CD4-positive, alpha-beta T cell treated with Interleukin-1 beta for 1 hour (primary cell): Measurements from ENCODE around the gene LTBP1.
"Not testable (repeated sequence)": the region's sequence is repeated elsewhere in the genome, so short reads cannot be mapped to it uniquely, and the experiment has no call there.

Experiments used
- DNase-seq, 2 donors: peaks; one replicate each; pipeline ENCODE4 v3.0.0-alpha.2; 2020 to 2022

Gene LTBP1

DNA sequence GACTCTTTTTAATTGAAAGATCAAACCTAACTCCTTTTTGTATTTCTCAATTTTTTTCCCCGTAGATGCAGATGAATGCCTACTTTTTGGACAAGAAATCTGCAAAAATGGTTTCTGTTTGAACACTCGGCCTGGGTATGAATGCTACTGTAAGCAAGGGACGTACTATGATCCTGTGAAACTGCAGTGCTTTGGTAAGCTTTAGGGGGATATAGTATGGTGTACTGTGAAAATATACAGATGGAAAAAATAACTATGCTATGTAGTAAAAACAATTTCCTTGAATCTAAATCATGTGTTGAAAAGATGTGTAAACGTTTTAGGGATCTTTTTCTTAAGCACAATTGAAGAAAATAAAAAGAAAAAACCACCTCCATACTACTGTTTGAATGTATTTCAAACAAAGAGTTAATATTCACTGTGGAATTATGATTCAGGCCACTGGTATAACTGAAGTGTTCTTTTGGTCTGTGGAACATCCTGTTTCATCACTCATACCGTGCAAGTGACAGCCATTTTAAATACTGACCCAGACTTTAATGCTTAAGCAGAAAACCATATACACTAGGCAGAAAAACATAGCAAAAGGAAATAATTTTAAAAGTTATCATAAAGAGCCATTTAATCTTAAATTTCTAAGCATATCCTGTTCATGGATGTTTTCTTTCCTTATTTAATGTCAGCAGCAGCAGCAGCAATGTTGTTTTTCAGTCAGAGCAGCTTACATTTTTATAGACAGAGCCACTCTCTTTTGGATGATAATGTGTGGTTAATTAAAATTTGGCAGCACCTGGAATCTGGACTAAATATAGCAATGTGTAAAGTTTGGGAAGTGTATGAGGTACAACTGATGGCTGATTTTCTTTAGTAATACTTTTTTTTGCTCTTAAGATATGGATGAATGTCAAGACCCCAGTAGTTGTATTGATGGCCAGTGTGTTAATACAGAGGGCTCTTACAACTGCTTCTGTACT is 416.9 kb downstream of the LTBP1 start:
- DNase-seq: no peak

DNA sequence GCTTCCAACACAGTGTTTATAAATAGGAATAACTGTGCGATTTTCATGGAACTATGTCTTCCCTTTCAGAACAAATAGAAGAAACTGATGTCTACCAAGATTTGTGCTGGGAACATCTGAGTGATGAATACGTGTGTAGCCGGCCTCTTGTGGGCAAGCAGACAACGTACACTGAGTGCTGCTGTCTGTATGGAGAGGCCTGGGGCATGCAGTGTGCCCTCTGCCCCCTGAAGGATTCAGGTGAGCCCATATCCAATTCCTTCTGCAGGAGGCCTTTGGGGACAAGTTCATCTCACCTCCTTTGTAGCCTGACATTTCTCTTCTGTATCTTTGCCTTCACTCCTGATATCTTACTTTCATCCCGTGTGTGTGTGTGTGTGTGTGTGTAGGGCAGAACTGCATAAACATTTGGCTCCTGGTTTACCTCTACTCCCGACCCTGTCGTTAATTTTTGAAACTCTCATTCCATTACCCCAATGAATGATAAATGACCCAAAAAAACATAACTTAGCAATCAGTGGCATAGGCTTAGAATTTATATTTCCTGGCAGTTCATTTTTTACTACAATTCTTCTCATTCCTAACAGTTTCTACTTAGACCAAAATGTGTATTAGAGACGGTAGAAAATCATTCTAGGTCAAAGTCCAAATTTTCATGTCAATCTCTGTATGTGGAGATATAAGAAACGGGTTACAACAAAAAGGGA is 418.7 kb downstream of the LTBP1 start:
- DNase-seq: no peak

DNA sequence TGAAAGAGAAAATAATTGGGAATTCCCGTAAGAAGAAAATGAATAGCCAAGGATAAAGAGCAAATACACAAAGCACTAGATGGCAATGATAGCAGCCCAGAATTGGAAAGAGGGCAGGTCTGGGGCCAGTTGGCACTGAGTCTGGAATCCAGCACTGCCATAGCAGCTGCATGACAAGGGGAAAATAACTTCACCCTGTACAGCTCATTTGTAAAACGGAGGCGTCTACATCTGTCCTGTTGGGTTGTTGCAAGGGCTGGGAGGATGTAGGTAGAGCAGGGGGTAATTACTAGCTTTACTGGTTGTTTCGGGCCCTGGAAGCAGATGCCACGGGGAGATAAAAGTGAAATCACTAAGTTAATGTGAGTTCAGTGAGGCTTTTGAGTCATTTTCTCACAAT is 419.7 kb downstream of the LTBP1 start:
- no peak for DNase-seq

DNA sequence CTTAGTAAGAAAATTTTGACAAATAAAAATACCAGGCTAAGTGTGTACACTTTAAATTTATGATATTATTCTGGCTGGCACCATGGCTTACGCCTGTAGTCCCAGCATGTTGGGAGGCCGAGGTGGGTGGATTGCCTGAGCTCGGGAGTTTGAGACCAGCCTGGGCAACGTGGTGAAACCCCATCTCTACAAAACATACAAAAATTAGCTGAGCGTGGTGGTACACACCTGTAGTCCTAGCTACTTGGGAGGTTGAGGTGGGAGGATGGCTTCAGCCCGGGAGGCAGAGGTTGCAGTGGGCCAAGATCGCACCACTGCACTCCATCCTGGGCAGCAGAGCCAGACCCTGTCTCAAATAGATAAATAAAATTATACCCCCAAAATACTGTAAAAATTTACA is 421.8 kb downstream of the LTBP1 start:
- DNase-seq: not testable (repeated sequence)

DNA sequence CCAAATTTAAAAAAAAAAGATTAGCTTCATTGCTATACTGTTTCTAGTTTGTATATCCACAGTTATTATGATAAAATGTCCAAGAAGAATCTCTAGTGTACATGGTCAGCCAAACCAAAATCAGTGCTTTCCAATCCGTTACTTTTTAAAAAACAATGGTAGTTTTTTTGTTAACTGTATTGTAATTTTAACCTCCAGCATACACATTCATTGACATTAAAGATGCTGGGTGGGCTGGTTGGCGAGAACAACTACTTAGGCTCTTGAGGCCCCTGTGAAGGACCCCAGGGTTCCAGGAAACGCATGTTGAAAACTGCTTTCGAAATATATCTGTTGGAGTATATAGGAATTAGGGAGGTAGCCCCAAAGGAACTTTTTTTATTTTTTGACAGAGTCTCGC is 422.4 kb downstream of the LTBP1 start:
- no peak for DNase-seq

DNA sequence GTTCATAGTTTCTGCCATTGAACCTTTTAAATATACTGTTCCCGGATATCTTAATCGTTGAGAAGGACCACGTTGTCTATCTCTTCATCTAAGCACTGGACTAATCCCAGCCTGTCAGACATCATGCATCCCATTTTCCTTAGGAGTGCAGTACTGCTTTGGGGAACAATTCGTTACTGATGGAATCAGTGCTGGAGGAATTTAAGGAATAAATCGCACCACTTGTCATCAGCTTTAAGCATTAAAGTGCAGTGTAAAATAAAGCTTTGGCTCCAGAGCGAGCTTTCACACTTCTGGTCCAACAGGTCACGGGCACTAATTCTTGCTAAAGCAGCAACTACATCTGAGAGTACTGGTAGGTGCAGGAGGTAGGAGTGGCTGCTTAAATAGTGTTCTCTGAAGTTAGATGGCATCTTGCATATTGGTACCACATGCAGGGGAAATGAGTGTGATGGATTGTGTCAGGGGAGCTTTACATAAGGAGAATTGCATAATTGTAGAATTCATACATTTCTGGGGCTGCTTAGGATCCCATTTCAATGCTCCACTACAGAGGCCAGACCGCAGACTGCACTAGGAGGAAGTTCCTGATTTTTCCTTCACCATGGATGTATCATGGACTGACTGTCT is 424.0 kb downstream of the LTBP1 start:
- no peak for DNase-seq

DNA sequence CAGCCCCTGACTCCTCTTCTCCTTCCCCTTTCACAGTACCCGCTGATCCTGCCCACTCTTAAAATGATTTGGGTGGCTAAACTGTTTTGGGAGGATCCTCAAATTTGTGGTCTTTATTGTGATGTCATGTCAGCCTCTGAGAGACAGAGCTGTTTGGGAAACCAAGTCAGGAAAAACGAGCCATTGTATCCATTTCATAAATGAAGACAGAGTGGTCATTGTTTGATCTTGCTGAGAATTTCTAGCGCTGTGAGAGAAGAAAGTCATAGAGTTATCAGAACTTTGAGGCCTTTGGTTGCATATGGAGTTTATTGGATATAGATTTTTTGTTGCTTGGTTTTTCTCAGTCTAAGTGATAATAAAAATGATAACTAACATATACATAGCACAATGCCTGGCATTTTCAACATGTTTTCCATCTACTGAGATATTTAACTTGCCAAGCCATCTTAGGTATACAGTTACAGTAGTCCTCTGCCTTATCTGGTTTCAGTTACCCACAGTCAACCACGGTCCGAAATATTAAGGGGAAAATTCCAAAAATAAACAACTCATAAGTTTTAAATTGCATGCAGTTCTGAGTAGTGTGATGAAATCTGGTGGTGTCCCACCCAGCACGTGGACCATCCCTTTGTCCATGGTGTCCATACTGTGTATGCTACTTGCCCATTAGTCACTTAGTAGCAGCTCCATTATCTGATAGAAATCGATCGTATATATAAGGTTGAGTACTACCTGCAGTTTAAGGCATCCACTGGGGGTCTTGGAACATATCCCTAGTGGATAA is 424.7 kb downstream of the LTBP1 start:
- no peak for DNase-seq

DNA sequence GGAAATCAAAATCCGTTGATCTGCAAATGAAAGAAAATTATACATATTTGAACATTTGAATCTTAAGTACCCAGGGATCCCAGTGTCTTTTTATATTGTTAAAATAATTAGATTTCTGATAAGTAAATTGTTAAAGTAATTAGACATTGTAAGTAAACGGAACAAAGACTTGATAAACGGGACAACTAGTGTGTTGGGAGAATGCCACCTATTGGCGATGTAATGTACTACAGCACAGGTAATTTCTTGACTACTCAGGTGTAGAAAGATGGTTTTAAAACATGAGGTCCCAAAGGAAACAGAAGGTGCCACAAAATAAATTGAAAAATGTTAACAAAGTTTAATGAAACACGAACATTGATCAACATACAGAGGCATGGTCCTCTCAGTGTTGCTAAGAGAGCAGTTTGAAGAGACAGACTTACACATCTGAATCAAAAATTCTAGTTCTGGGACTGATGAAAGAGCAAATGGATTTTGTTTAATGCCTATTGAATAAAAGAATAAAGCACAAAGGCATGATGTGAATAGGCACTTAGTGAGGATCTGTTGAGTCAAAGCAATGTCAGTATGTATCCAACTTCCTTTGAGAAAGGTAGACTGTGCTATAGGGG is 426.3 kb downstream of the LTBP1 start:
- DNase-seq: peak in 1 of 2 donors; percentile 45

DNA sequence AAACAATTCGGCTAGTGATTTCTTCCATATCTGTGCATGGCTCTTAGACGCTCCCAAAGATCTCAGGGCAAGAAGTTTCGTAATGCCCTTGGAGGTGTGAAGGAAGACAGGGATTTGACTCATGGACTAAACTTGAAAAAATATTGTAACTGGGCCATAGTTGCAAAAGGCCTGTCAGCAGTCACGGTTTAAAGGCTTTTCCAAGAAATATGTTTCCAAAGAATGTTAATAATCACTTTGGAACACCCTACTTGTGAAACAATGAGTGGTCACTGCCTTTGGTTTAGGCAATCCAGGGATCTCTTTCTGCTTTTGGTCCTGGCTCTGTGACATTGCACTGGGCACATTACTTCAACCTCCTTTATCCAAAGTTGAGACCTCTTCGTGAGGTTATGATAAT is 427.2 kb downstream of the LTBP1 start:
- DNase-seq: no peak

DNA sequence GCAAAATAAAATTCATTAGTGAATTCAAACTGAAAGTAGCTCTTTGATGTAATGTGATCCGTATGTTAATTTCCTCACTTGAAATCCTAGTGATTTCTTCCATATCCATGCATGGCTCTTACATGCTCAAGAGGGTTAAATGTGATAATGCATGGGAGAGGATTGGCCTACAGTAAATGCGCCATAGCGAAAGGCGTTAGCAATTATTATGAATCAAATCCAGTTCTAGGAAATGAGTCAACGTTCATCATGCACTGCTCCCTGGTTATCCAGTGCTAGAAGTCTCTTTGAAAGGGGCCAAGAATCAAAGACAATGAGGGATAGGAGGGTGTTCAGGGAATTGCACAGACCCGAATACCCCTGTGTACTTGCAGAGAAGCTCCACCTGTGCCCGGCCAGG is 428.3 kb downstream of the LTBP1 start:
- DNase-seq: no peak

DNA sequence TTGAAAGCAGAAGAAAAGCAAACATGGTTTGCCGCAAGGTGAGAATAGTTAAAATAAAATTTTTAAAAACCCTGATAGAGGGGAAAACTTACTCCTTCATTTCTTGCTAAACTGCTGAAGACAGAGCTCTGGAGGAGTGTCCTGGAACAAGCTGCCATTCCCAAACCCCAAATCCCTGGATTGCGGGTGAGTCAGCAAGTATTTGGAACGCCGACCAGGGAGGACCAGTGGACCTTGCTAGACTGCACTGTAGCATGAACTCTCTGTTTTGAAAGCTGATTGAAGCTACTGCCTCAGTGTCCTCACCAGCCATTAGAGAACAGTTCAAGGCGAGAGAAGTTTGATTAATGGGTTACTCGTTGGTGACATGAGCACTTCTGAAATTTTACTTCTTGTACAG is 430.3 kb downstream of the LTBP1 start:
- no peak for DNase-seq

DNA sequence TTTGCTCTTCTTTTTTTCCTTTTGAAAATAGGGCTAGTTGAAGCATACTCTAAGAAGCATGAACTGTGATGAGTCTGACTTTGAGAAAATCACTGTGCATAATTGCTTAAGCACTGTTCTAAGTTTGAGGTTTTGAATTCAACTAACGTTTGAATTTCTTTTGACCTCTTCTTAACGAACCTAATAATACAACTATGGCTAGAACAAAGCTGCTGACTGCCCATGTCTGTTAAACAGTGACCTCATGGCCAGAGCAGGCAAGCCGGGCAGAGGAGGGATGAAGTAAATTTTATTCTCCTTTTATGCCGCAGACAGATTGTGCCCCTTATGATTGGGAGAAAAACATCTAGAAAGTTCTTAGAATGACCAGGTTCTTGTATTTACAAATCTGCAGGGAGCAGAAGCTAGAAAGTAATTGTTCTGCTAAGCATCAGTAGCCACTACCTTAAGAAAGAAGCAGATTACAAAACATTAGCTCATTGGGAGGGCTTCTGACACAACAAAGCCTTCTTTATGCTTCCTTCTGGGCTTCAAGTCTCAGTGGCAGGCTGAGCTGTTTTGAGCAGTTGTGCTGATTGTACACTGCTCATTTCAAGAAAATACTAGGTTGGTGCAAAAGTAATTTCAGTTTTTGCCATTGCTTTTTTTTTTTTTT is 431.9 kb downstream of the LTBP1 start:
- DNase-seq: no peak

DNA sequence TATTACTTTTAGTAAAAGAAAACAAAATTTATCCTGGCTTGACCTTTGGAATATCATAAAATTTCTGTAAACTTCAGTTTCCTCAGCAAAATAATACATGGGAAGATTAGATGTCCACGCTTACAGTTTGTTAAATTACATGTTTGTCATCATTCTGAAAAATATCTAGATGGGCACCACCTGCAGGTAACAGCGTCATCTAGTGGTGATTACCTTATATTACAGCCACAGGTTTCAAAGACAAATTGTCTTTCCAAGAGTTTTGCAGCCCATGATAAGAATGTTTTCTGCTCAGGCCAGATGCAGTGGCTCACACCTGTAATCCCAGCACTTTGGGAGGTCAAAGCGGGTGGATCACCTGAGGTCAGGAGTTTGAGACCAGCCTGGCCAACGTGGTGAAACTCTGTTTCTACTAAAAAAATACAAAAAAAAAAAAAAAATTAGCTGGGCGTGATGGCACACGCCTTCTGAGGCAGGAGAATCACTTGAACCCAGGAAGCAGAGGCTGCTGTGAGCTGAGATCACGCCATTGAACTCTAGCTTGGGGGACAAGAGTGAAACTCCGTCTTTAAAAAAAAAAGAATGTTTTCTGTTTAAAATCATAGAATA is 433.4 kb downstream of the LTBP1 start:
- no peak for DNase-seq

DNA sequence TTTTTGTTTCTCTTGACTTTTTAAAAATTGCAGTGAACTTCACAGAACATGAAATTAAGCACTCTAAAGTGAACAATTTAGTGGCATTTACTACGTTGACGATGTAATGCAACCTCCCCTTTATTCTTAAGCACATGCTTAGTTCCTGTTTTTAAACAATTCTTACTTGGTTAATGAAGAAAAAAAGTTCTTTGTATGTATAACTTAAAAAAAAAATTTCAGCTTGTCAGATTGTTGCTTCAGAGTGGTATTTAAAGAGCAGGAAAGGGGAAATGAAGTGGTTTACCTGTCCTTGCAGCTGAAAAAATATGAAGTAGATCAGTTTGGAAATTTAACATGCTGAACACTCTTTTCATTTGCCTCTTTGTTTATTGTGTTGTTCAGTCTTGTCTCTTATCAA is 434.0 kb downstream of the LTBP1 start:
- no peak for DNase-seq

DNA sequence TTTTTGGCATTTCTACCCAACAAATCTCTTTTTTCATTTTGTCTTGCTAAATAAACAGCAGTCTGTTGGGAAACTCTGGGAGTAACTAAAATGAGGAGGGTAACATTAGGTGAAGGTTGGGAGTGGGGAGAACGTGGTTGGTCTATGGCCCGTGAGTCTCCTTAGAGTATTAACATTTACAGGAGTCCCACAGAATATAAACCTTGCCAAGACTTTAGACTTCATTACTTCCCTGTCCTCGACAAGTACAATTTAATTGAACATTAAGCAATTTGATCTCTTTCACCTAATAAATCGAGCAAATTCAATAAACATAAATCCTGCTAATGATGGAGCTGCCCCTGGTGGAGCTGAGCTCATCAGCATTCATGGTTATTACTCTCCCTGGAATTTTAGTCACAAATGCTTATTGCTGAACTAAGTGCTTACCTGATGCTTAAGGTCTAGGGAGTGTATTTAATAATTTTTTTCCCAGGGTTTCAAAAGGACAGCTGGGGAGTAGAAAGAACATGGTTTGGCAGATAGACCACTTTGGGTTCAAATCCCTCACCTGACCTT is 434.6 kb downstream of the LTBP1 start:
- DNase-seq: no peak

DNA sequence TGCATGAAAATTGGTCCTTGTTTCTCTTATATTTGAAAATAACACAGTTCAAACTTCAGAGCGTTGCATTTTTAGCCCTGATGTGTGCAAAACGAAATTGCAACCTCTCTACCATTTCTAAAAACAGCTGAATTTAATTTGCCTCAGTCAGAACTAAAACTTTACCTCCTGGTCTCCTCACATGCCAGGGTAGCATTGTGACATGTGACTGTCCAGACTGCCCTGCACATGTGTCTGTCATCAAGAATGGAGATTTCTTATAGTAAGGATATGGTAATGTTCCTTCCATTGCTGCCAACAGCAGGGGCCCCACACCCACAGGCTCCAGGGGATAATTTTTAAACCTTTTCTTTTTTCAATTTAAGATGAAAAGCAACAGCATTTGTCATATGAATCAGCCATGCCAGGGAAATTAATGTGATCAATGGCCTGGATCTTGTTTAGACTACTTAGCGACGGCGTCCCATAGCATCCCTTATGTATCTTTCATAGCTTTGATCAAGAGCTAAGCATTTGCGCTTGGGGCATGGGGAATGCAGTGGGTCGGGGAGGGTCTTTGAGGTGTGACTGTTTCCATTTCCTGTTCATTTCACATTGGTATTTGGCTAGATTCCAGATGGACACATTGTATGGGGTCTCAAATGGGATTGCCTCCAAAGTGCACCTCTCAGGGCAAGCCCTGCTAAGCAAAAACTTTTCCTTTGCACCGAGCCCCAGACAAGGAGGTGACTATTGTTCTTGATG is 437.3 kb downstream of the LTBP1 start:
- DNase-seq: no peak

DNA sequence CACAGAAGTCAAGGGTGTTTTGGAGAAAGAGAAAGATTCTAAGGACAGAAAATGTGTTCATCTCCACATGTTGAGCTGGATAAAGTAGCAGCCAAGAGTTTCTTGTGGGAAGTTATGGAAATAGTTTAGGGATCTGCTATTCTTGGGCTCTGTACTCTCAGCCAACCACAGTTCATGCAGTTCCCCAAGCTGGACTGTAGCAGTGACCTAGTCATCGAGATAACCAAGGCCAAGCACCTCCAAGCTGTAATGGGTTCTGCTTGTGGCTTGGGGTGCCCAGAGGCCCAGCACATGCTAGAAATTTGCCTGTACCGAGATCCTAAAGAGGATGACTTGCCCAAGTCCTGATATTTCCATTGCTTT is 437.8 kb downstream of the LTBP1 start:
- no peak for DNase-seq

DNA sequence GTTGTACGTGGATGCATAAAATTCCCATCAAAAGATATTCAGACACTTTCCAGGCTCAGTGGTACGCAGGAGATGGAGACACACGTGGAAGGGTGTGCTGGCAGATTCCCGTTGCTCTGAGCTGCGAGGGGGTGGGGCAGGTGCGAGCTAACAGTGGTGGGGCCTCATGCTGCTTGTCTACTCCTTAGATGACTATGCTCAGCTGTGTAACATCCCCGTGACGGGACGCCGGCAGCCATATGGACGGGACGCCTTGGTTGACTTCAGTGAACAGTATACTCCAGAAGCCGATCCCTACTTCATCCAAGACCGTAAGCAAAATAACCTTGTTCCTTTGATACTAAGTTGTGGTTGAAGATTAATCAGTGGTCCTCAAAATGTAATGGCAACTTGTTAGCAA is 442.2 kb downstream of the LTBP1 start:
- DNase-seq: no peak

DNA sequence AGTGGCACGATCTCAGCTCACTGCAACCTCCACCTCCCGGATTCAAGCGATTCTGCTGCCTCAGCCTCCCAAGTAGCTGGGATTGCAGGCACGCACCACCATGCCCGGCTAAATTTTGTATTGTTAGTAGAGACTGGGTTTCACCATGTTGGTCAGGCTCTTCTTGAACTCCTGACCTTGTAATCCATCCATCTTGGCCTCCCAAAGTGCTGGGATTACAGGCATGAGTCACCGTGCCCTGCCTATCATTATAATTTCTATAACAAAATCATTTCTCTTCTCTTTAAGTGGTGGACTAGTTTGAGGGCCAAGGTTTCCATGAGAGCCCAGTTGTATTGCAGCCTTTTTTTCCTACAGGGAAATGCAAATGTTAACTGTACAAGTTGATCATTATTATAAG is 442.9 kb downstream of the LTBP1 start:
- DNase-seq: not testable (repeated sequence)

DNA sequence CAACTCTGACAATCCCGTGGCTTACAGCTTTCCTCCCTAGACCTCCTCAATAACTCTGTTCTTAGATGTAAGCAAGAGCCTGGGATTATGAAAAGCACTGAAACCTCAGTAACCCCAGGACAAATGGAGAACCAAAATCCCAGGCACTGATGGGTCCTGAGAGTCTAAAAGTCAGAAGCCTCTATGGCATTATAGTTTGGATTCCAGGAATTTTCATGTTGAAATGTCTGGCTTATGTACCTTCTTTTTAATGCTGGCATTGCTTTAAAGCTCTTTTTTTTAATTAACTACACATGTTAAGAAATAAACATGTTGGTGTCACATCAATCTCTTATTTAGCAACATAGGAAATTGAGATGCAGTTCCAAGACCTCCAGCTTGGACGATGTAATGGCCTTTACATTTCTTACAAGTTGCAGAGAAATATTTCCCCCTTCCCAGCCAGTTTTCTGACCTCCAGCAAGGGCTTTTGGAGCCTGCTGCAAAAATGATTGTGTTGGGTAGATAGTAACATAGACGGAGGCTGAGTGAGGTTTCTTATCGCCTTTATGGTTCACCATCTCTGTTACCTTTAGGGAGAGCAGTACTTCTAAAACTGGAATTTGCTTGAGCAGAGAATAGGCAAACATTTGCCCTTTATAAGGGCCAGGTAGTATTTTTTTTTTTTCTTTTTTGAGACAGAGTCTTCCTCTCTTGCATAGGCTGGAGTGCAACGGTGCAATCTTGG is 444.9 kb downstream of the LTBP1 start:
- no peak for DNase-seq
